ENCODE data around the gene ZNF236. TPM values are rescaled to one million over a fixed set of nuclear protein-coding genes. Genes with fewer than 3 reads are reported as not detected.

The ZNF236 gene
- total and polyA plus RNA-seq, 2 experiments from 2014 or later: 7.4 to 8.2 TPM

DNA sequence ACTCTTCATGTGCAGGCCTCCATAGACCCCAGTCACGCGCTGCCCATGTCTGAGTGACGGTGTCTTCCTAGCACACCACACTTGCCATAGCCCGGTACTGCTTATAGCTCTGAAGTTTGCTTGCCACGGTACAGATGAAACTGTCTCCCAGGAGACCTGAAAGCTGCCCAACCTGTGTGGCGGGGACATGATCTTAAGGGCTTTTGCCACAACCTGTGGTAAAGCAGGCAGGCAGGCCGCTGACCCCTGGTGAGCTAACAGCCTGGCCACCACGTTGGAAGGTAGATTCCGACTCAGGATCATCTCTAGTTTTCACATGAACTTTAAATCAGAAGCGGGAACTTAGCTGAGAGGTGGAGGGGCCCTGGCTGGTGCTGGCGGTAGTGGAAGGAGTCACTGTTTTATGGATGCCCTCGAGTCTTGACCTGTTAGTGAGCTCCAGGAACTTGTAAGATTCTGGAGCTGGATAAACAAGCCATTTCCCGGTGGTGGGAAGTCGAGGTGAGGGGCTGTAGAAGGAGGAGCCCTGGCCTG is 153.3 kb downstream of the ZNF236 start:
- Histone ChIP-seq H3K4me3 (no peak overlapping the region), H2AFZ (no peak overlapping the region), H3K9me3 (ENCODE audit: low read depth) (no peaks in the 10 kb centered on the region), H3K27me3 (no peaks in the 10 kb centered on the region), H3K79me2 (no peaks in the 10 kb centered on the region), H4K20me1 (ENCODE audit: insufficient read depth, poor library complexity, severe bottlenecking) (no peaks in the 10 kb centered on the region), H3K4me1 (ENCODE audit: insufficient read depth) (no peaks in the 10 kb centered on the region), H3K36me3 (replicated peaks; ENCODE audit: insufficient read depth, low read depth) (no peaks in the 10 kb centered on the region), H3K27ac (no peak overlapping the region), H3K9me2 (replicated peaks; ENCODE audit: insufficient read depth) (no peaks in the 10 kb centered on the region), H3K4me2 (no peak overlapping the region)
- DNase-seq (ENCODE audit: low spot score): no peak
- 91% methylated on average over 14 of the region's 14 CpGs for WGBS (ENCODE audit: low lambda C conversion rate, missing lambda C conversion rate)
- TF ChIP-seq EZH2phosphoT487 (IDR thresholded peaks at IDR 0.05; ENCODE audit: low read depth, severe bottlenecking, unreplicated experiment) (no peak), EZH2 (IDR thresholded peaks at IDR 0.05; ENCODE audit: borderline replicate concordance) (no peak)
- TF ChIP-seq, protein P1, sequence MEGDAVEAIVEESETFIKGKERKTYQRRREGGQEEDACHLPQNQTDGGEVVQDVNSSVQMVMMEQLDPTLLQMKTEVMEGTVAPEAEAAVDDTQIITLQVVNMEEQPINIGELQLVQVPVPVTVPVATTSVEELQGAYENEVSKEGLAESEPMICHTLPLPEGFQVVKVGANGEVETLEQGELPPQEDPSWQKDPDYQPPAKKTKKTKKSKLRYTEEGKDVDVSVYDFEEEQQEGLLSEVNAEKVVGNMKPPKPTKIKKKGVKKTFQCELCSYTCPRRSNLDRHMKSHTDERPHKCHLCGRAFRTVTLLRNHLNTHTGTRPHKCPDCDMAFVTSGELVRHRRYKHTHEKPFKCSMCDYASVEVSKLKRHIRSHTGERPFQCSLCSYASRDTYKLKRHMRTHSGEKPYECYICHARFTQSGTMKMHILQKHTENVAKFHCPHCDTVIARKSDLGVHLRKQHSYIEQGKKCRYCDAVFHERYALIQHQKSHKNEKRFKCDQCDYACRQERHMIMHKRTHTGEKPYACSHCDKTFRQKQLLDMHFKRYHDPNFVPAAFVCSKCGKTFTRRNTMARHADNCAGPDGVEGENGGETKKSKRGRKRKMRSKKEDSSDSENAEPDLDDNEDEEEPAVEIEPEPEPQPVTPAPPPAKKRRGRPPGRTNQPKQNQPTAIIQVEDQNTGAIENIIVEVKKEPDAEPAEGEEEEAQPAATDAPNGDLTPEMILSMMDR (IDR thresholded peaks at IDR 0.05; ENCODE audit: poor library complexity): no peak

DNA sequence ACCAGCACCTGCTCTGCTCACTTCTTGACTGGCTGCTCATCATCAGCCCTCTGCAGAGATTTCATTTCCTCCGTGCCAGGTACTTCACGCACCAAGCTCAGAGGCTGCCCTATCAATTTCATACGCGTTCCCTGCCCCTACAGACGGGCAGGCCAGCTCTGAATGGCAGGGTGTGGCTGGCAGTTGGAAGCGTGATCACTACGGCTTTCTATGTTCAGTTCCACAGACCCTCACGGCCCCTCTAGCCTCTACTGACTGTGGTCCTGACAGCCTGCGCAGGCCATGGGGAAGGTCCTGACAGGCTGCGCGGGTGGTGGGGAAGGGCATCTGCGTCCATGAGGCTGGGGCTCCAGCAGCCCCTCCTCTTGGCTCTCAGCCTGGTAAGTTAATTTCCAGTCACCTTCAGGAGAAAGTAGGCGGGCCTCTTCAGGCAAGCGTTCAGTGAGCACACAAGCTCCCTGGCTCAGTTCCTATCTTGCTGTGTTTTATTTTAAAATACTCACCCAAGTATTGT is 154.8 kb downstream of the ZNF236 start:
- 90% methylated on average over 13 of the region's 14 CpGs for WGBS (ENCODE audit: low lambda C conversion rate, missing lambda C conversion rate)
- Histone ChIP-seq H3K36me3 (replicated peaks; ENCODE audit: insufficient read depth, low read depth) (no peaks in the 10 kb centered on the region), H3K4me2 (no peak overlapping the region), H4K20me1 (ENCODE audit: insufficient read depth, poor library complexity, severe bottlenecking) (no peaks in the 10 kb centered on the region), H3K4me1 (ENCODE audit: insufficient read depth) (no peaks in the 10 kb centered on the region), H3K4me3 (no peak overlapping the region), H2AFZ (no peak overlapping the region), H3K27me3 (no peaks in the 10 kb centered on the region), H3K9me2 (replicated peaks; ENCODE audit: insufficient read depth) (no peaks in the 10 kb centered on the region), H3K9me3 (ENCODE audit: low read depth) (no peaks in the 10 kb centered on the region), H3K79me2 (no peaks in the 10 kb centered on the region), H3K27ac (no peak overlapping the region)
- no peak for DNase-seq (ENCODE audit: low spot score)
- TF ChIP-seq EZH2phosphoT487 (IDR thresholded peaks at IDR 0.05; ENCODE audit: low read depth, severe bottlenecking, unreplicated experiment) (no peak), EZH2 (IDR thresholded peaks at IDR 0.05; ENCODE audit: borderline replicate concordance) (no peak)
- TF ChIP-seq, protein P1 (IDR thresholded peaks at IDR 0.05; ENCODE audit: poor library complexity): no peak

DNA sequence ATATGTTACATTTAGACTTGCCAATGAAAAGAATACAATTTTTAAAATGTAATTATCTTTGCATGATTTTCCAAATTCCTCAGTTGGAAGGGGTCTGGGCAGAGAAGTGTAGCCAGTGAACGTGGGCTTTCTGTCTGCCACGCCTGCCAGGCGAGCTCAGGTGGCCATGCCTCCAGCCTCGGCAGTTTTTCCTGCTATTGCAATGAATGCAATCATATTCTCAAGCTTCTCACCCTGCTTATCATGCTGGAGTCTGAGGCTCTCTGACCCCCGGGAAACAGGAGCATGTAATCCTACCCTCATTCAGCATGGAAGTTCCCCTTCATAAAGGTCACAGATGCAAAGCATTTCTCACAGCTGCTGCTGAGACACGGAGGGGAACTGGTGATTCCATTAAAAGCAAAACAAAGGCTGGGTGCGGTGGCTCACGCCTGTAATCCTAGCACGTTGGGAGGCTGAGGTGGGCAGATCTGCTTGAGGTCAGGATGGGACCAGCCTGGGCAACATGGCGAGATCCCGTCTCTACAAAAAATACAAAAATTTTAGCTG is 155.4 kb downstream of the ZNF236 start:
- Histone ChIP-seq H4K20me1 (ENCODE audit: insufficient read depth, poor library complexity, severe bottlenecking) (no peaks in the 10 kb centered on the region), H3K79me2 (no peaks in the 10 kb centered on the region), H3K9me2 (replicated peaks; ENCODE audit: insufficient read depth) (no peaks in the 10 kb centered on the region), H3K27ac (no peak overlapping the region), H3K4me2 (no peak overlapping the region), H3K9me3 (ENCODE audit: low read depth) (no peaks in the 10 kb centered on the region), H3K27me3 (no peaks in the 10 kb centered on the region), H3K4me3 (no peak overlapping the region), H2AFZ (no peak overlapping the region), H3K36me3 (replicated peaks; ENCODE audit: insufficient read depth, low read depth) (no peaks in the 10 kb centered on the region), H3K4me1 (ENCODE audit: insufficient read depth) (no peaks in the 10 kb centered on the region)
- 80% methylated on average over 11 of the region's 11 CpGs for WGBS (ENCODE audit: low lambda C conversion rate, missing lambda C conversion rate)
- DNase-seq (ENCODE audit: low spot score): no peak
- TF ChIP-seq EZH2phosphoT487 (IDR thresholded peaks at IDR 0.05; ENCODE audit: low read depth, severe bottlenecking, unreplicated experiment) (no peak), EZH2 (IDR thresholded peaks at IDR 0.05; ENCODE audit: borderline replicate concordance) (no peak)
- TF ChIP-seq, protein P1 (IDR thresholded peaks at IDR 0.05; ENCODE audit: poor library complexity): no peak
